SJCRH30 (cell line): ENCODE measurements around the gene SLC4A1AP. TPM values are rescaled to one million over a fixed set of nuclear protein-coding genes. Genes with fewer than 3 reads are reported as not detected.
"Not testable (repeated sequence)": the region's sequence is repeated elsewhere in the genome, so short reads cannot be mapped to it uniquely, and the experiment has no call there.

Experiments
- DNase-seq, 2 experiments: peaks; one replicate each; pipeline ENCODE4 v3.0.0-alpha.2; 2015 to 2020
- H3K27ac ChIP-seq: fragments of 250-450 bp; sonication (Bioruptor Pico); 2 replicates; pipeline ENCODE4 v1.5.1; 2020; ENCODE audit warnings: mild to moderate bottlenecking, moderate library complexity
- H3K27me3 ChIP-seq: fragments of 250-450 bp; sonication (Bioruptor Pico); 2 replicates; pipeline ENCODE4 v1.5.1; 2020; ENCODE audit warnings: mild to moderate bottlenecking, moderate library complexity
- H3K36me3 ChIP-seq: fragments of 250-450 bp; sonication (Bioruptor Pico); 2 replicates; pipeline ENCODE4 v1.5.1; 2020; ENCODE audit warnings: mild to moderate bottlenecking, moderate library complexity
- H3K4me1 ChIP-seq: fragments of 250-450 bp; sonication (Bioruptor Pico); 2 replicates; pipeline ENCODE4 v1.5.1; 2020; ENCODE audit warnings: mild to moderate bottlenecking, moderate library complexity
- H3K4me3 ChIP-seq: fragments of 250-450 bp; sonication (Bioruptor Pico); 2 replicates; pipeline ENCODE4 v1.5.1; 2020; ENCODE audit warnings: mild to moderate bottlenecking, moderate library complexity
- H3K9me3 ChIP-seq: fragments of 250-450 bp; sonication (Bioruptor Pico); replicated peaks from 2 replicates; pipeline ENCODE4 v1.5.1; 2020; ENCODE audit warnings: mild to moderate bottlenecking, moderate library complexity
- total RNA-seq: library from RNA; depleted of rRNA; stranded (reverse); fragments of >200 nt; shearing (Covaris generic); gene quantifications from 2 replicates; pipeline ENCODE4 v1.2.3, GENCODE V29; 2014

The SLC4A1AP gene
- total RNA-seq, 1 experiment from 2014 or later, result 41.6 TPM

DNA sequence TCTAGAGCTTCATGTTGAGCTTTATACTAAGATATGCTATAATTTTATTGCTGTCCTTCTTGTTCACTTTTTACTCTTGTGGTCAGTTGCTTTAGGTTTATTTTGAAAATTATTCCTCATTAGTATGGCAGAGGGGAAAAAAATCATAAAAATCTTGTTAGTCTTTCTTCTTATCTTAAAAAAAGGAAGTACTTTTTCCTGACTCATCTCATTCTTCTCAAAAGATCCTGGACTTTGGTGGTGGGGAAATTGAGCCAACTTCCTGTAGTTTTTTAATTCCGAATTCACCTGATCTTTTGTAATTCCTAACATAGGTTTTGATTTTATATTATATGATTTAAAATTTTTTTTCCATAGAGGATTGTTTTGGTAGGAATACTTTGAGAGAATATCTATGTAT, 3.8 kb downstream of the SLC4A1AP start:
- Histone ChIP-seq H3K27ac (no peak overlapping the region), H3K4me3 (no peak overlapping the region), H3K4me1 (no peaks in the 10 kb centered on the region), H3K27me3 (no peaks in the 10 kb centered on the region), H3K9me3 (no peaks in the 10 kb centered on the region), H3K36me3 (peaks cover 32% of the 10 kb centered on the region)
- DNase-seq, result no peak

DNA sequence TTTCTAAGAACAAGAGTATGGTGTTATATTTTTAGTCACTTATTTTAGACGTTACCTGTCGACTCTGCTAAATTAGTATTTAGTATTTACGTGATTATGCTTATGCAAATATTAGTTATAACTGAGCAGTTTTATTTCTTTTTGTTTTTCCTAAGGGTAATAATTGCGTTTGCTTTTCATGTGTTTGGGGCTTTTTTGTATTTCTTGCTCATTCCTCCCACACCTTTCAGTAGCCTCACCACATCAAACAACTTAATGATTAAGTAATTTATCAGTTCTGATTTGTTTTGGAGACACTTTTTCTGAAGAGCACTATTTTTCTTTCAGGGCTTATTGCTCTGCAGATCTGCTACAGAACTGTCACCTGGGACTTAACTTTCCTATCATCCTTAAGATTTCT, 7.5 kb downstream of the SLC4A1AP start:
- Histone ChIP-seq H3K27me3 (no peaks in the 10 kb centered on the region), H3K4me1 (no peaks in the 10 kb centered on the region), H3K36me3 (peaks cover 51% of the 10 kb centered on the region), H3K4me3 (no peak overlapping the region), H3K27ac (no peak overlapping the region), H3K9me3 (no peaks in the 10 kb centered on the region)
- DNase-seq, result no peak

DNA sequence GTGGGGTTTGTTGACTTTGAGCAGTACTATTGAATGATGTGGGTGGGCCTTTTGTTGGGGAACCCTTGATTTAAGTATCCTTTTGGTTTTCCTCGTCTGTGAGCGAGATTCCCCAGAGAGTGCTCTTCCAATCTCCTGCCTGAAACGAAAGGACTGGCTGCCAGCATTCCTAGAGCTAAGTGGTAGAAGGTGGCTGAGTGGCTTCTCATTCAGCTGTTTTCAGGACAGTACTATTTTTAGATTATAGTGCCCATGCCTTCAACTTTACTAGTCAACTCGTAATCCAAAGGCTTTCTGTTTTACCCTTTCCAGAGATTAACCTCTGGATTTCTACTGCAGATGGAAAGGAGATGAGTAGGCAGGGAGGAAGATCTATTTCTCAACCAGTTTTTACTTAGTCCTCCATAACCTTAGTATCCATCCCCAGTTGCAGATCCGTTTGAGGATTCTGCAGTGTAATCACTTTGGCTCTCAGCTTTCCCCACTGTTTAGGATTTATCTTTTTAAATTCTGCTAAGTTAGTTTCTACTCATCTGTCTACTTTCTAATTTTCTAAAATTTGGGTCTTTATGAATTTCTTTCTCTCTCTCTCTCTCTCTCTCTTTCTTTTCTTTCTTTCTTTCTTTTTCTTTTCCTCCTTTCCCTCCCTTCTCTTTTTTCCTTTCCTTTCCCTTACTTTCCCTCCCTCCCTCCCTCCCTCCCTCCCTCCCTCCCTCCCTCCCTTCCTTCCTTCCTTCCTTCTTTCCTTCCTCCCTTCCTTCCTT, 9.2 kb downstream of the SLC4A1AP start:
- Histone ChIP-seq H3K27ac (no peak overlapping the region), H3K9me3 (no peaks in the 10 kb centered on the region), H3K4me1 (no peaks in the 10 kb centered on the region), H3K36me3 (peaks cover 56% of the 10 kb centered on the region), H3K4me3 (no peak overlapping the region), H3K27me3 (no peaks in the 10 kb centered on the region)
- DNase-seq, result no peak

DNA sequence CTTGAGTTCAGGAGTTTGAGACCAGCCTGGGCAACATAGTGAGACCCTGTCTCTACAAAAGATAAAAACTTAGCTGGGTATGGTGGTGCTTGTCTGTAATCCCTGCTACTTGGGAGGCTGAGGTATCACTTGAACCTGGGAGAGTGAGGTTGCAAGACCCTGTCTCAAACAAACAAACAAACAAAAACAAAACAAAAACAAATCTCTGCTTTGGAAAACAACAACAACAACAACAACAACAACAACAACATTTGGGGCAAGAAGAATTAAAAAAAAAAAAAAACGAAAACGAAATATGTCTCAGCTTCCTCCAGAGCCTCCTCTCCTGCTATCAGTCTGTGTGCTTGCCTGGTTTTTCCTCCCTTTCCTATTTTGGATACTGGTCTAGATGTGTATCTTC, 16.9 kb downstream of the SLC4A1AP start:
- Histone ChIP-seq H3K9me3 (no peaks in the 10 kb centered on the region), H3K36me3 (peaks cover 45% of the 10 kb centered on the region), H3K4me3 (no peak overlapping the region), H3K4me1 (0 out of 2 replicates have a peak, but pooled peaks cover 2% of the 10 kb centered on the region), H3K27me3 (no peaks in the 10 kb centered on the region), H3K27ac (no peak overlapping the region)
- DNase-seq, result no peak

DNA sequence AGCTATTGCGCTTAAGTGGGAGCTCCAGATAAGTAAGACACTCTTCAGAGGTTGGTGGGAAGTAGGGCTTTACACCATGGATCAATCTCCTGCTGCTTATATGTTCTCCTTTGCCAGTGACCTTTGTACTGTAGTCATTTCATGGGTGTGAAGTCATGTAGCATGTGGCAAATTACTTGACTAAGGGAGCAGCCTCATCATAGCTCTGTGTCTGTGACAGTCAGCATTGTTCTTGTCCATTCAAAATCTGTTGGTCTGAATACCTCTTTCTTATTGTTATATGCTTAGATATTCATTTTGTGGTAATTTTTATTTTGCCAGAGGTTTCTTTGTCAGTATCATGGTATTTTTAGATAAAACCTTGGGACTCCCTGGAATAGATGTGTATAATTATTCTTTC, 18.2 kb downstream of the SLC4A1AP start:
- H3K4me1 ChIP-seq, result 0 out of 2 replicates have a peak, but pooled peaks cover 2% of the 10 kb centered on the region
- no peak overlapping the region for H3K4me3 ChIP-seq
- no peaks in the 10 kb centered on the region for H3K27me3 ChIP-seq
- H3K27ac ChIP-seq, result peak overlapping the region; percentile 40
- no peak for DNase-seq
- no peaks in the 10 kb centered on the region for H3K9me3 ChIP-seq
- H3K36me3 ChIP-seq, result peaks cover 45% of the 10 kb centered on the region

- not testable (repeated sequence) for DNase-seq, H3K4me3 ChIP-seq, H3K4me1 ChIP-seq, H3K27me3 ChIP-seq, H3K9me3 ChIP-seq
- peak overlapping the region; percentile 40 for H3K27ac ChIP-seq
- H3K36me3 ChIP-seq, result peaks cover 40% of the 10 kb centered on the region
Measured at GRCh38 chr2:27682334-27682771, 18.7 kb downstream of the SLC4A1AP start.

- Histone ChIP-seq H3K27ac (no peak overlapping the region), H3K4me1 (0 out of 2 replicates have a peak, but pooled peaks cover 2% of the 10 kb centered on the region), H3K36me3 (peaks cover 40% of the 10 kb centered on the region), H3K9me3 (no peaks in the 10 kb centered on the region), H3K27me3 (no peaks in the 10 kb centered on the region), H3K4me3 (no peak overlapping the region)
- DNase-seq, result peak; percentile 92 to 99
Measured at GRCh38 chr2:27683390-27684071, 19.8 kb downstream of the SLC4A1AP start.

GRCh38 chr2:27685006-27685405, 21.3 kb downstream of the SLC4A1AP start:
- H3K36me3 ChIP-seq, result peaks cover 45% of the 10 kb centered on the region
- H3K9me3 ChIP-seq, H3K27me3 ChIP-seq, DNase-seq, H3K4me1 ChIP-seq, H3K4me3 ChIP-seq, H3K27ac ChIP-seq: not testable (repeated sequence)

- H3K9me3 ChIP-seq, result no peaks in the 10 kb centered on the region
- H3K4me1 ChIP-seq, result peaks cover 8% of the 10 kb centered on the region
- H3K36me3 ChIP-seq, result peaks cover 47% of the 10 kb centered on the region
- H3K4me3 ChIP-seq, result no peak overlapping the region
- H3K27me3 ChIP-seq, result no peaks in the 10 kb centered on the region
- no peak for DNase-seq
- no peak overlapping the region for H3K27ac ChIP-seq
Measured at GRCh38 chr2:27685577-27685976, 21.9 kb downstream of the SLC4A1AP start.

- no peak overlapping the region for H3K4me3 ChIP-seq
- H3K27me3 ChIP-seq, result no peaks in the 10 kb centered on the region
- H3K9me3 ChIP-seq, result no peaks in the 10 kb centered on the region
- H3K27ac ChIP-seq, result no peak overlapping the region
- peaks cover 52% of the 10 kb centered on the region for H3K36me3 ChIP-seq
- DNase-seq, result no peak
- H3K4me1 ChIP-seq, result peaks cover 8% of the 10 kb centered on the region
Measured at GRCh38 chr2:27687232-27687631, 23.5 kb downstream of the SLC4A1AP start.

DNA sequence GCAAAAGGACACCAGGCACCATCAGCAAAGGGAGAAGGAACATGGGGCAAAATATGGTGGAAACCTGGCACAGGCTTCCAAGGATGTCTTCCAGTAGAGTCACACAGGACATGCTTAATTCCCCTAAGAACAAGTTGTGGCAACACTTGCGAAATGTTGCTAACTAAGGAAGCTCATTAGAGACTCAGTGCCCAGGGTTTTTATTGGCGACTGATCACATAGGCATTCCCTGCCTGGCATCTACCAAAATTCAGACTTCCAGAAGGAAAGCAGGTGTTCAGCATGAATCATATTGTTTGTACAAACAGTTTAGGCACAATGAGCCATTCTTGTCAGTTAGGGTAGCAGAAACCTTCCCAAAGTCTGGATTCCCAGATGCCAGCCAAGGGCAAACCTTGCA, 25.7 kb downstream of the SLC4A1AP start:
- DNase-seq, result no peak
- Histone ChIP-seq H3K4me3 (no peak overlapping the region), H3K27ac (no peak overlapping the region), H3K27me3 (no peaks in the 10 kb centered on the region), H3K4me1 (peaks cover 6% of the 10 kb centered on the region), H3K9me3 (no peaks in the 10 kb centered on the region), H3K36me3 (peaks cover 56% of the 10 kb centered on the region)

GRCh38 chr2:27690052-27690451, 26.4 kb downstream of the SLC4A1AP start:
- no peak for DNase-seq
- H3K9me3 ChIP-seq, result no peaks in the 10 kb centered on the region
- H3K27me3 ChIP-seq, result no peaks in the 10 kb centered on the region
- no peak overlapping the region for H3K27ac ChIP-seq
- H3K4me3 ChIP-seq, result no peak overlapping the region
- H3K4me1 ChIP-seq, result peaks cover 6% of the 10 kb centered on the region
- H3K36me3 ChIP-seq, result peaks cover 56% of the 10 kb centered on the region

DNA sequence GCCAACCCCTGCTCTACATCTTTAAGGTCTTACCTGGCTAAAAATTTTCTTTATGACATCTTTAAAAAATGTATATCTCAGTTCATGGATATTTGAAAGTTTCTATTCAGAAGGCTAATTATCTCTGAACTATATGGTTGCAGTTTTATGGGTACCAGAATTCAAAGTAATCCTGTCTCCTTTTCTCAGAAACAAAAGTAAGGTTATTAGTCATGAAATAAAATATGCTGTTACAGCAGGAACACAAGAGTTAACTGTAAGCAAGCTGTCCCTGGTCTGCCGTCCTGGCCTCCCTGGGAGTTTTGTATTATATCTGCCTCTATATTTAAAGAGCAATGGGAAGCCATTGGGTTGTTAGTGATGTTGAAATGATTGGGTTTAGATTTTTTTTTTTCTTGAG, 34.0 kb downstream of the SLC4A1AP start:
- Histone ChIP-seq H3K4me1 (peaks cover 15% of the 10 kb centered on the region), H3K36me3 (peaks cover 23% of the 10 kb centered on the region), H3K27ac (no peak overlapping the region), H3K27me3 (no peaks in the 10 kb centered on the region), H3K9me3 (no peaks in the 10 kb centered on the region), H3K4me3 (no peak overlapping the region)
- DNase-seq, result no peak

DNA sequence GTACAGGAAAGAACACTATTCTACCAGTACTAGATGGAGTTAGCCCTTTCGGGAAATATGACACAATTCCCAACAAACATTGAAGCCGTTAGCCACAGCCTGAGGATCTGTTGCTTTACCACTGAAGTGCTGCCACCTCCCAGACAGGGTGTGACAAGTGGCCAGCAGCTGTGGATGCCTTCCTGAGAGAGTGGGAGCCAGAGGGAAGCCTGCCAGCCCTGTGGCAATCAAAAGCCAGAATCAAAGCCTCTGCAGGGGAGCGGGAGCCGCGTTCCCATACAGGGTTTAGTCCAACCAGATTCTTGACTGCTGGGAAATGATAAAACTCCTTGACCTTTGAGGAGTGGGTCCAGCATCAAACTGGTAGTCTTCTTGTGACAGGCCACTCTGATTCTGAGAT, 38.0 kb downstream of the SLC4A1AP start:
- Histone ChIP-seq H3K36me3 (no peaks in the 10 kb centered on the region), H3K27me3 (no peaks in the 10 kb centered on the region), H3K4me3 (no peak overlapping the region), H3K9me3 (no peaks in the 10 kb centered on the region), H3K4me1 (peaks cover 41% of the 10 kb centered on the region), H3K27ac (no peak overlapping the region)
- DNase-seq, result peak; percentile 94 to 97

- H3K27me3 ChIP-seq, result no peaks in the 10 kb centered on the region
- no peak overlapping the region for H3K4me3 ChIP-seq
- H3K9me3 ChIP-seq, result no peaks in the 10 kb centered on the region
- no peaks in the 10 kb centered on the region for H3K36me3 ChIP-seq
- H3K4me1 ChIP-seq, result peaks cover 45% of the 10 kb centered on the region
- DNase-seq, result no peak
- H3K27ac ChIP-seq, result no peak overlapping the region
Measured at GRCh38 chr2:27702302-27702701, 38.6 kb downstream of the SLC4A1AP start.
